Vagina (tissue), 2 donors: ENCODE data around the gene H1-8. TPM values are rescaled to one million over a fixed set of nuclear protein-coding genes. Genes with fewer than 3 reads are reported as not detected.

Experiments used
- DNase-seq, 2 donors: peaks; one replicate each; pipeline ENCODE4 v3.0.0-alpha.2; 2017; ENCODE audit errors: extremely low spot score in 2 of 2
- H3K27ac ChIP-seq: fragments of 200-600 bp; sonication (generic); one replicate; pipeline ENCODE4 v1.5.1; 2019
- H3K27me3 ChIP-seq: fragments of 200-600 bp; sonication (generic); one replicate; pipeline ENCODE4 v1.5.1; 2019
- H3K36me3 ChIP-seq, 2 donors: fragments of 200-600 bp; sonication (generic); one replicate each; pipeline ENCODE4 v1.5.1; 2017 to 2019
- H3K4me1 ChIP-seq: fragments of 200-600 bp; sonication (generic); one replicate; pipeline ENCODE4 v1.5.1; 2019
- H3K4me3 ChIP-seq, 2 donors: fragments of 200-600 bp; sonication (generic); 1 replicate in 1 of 2; 2 replicates in 1 of 2; pipeline ENCODE4 v1.5.1; 2016 to 2019
- H3K9me3 ChIP-seq: fragments of 200-600 bp; sonication (generic); one replicate; pipeline ENCODE4 v1.5.1; 2019
- POLR2A ChIP-seq, 2 donors: fragments of 450-650 bp; IDR thresholded peaks; one replicate each; pipeline ENCODE4 v1.6.1; 2017; ENCODE audit warnings: antibody characterized with exemption in 2 of 2, mild to moderate bottlenecking in 2 of 2, moderate library complexity in 2 of 2
- POLR2AphosphoS5 ChIP-seq, 2 donors: sonication (generic); formaldehyde crosslinking; IDR thresholded peaks; one replicate each; pipeline ENCODE4 v1.9.0; 2017; ENCODE audit warnings: antibody characterized with exemption in 2 of 2, mild to moderate bottlenecking in 2 of 2, low read depth in 1 of 2; ENCODE audit not compliant: insufficient read depth in 1 of 2
- intact Hi-C: fragments of 100-400 bp; cut with DNase I; formaldehyde crosslinking; loops from one replicate; pipeline ENCODE4 v1.15.1; 2023
- small RNA-seq: library from RNA; depleted of rRNA; stranded (forward); fragments of <200 nt; gene quantifications from one replicate; pipeline ENCODE3, GENCODE V24; 2016
- total RNA-seq: library from RNA; depleted of rRNA; stranded (reverse); fragments of >200 nt; gene quantifications from one replicate; pipeline ENCODE4 v1.2.3, GENCODE V29; 2016
- TF ChIP-seq, protein P1 (sequence below), 3 experiments: fragments of 450-650 bp in 2 of 3; fragments of 200-600 bp in 1 of 3; sonication (generic) in 1 of 3; IDR thresholded peaks; one replicate each; pipeline ENCODE4 v1.5.1; 2017 to 2019; ENCODE audit warnings: antibody characterized with exemption in 3 of 3, mild to moderate bottlenecking in 2 of 3, moderate library complexity in 2 of 3

H1-8 gene
- total RNA-seq, 1 donor from 2014 or later: not detected

DNA sequence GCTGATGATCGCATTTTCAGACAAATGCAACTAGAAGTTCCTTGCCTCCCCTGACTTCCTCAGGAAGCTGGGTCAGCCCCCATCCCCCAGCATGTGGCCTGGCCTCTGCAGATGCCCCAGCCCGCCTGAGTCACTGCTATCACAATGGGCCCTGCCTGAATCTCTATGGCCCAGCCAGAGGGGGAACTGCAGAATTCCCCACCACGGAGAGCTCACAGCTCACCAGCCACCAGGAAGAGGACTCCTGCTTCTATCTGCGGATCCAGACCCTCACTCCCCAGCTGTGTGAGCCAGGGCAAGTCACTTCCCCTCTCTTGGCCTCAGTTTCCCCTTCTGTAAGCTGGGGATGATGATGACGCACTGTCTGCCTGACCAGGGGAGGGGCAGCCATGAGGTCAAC lies 56.6 kb downstream of the H1-8 start:
- H3K4me3 ChIP-seq: no peak overlapping the region
- H3K4me1 ChIP-seq: peaks cover 97% of the 10 kb centered on the region
- no peaks in the 10 kb centered on the region for H3K27me3 ChIP-seq
- DNase-seq: no peak
- H3K36me3 ChIP-seq: no peaks in the 10 kb centered on the region
- peak overlapping the region; percentile 91 for H3K27ac ChIP-seq
- H3K9me3 ChIP-seq: no peaks in the 10 kb centered on the region
- TF ChIP-seq POLR2A (IDR thresholded peaks at IDR 0.05) (no peak), POLR2AphosphoS5 (IDR thresholded peaks at IDR 0.05; ENCODE audit: insufficient read depth in 1 of 2, low read depth in 1 of 2) (no peak)
- TF ChIP-seq, protein P1, sequence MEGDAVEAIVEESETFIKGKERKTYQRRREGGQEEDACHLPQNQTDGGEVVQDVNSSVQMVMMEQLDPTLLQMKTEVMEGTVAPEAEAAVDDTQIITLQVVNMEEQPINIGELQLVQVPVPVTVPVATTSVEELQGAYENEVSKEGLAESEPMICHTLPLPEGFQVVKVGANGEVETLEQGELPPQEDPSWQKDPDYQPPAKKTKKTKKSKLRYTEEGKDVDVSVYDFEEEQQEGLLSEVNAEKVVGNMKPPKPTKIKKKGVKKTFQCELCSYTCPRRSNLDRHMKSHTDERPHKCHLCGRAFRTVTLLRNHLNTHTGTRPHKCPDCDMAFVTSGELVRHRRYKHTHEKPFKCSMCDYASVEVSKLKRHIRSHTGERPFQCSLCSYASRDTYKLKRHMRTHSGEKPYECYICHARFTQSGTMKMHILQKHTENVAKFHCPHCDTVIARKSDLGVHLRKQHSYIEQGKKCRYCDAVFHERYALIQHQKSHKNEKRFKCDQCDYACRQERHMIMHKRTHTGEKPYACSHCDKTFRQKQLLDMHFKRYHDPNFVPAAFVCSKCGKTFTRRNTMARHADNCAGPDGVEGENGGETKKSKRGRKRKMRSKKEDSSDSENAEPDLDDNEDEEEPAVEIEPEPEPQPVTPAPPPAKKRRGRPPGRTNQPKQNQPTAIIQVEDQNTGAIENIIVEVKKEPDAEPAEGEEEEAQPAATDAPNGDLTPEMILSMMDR (IDR thresholded peaks at IDR 0.05): no peak
- intact Hi-C loops: no loop called here

DNA sequence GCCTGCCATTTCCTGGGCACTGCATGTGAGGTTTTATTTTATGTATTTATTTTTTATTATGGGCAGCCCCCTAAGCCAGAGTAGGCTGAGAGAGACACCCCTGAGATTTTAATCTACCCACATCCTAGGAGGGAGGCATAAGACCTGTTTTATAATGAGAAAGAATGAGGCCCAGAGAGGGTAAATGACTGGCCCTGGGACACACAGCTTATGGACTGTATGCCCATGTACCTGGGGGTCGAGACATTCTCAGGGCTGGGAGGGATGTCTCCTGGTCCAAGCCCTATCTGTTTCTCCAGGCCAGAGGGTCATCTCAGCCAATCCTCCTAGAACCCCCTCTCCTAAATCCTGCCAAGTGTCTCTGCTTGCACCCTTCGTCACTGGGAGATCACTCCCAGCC lies 57.4 kb downstream of the H1-8 start:
- Histone ChIP-seq H3K36me3 (no peaks in the 10 kb centered on the region), H3K9me3 (no peaks in the 10 kb centered on the region), H3K27me3 (no peaks in the 10 kb centered on the region), H3K27ac (peak overlapping the region; percentile 91), H3K4me3 (no peak overlapping the region), H3K4me1 (peaks cover 91% of the 10 kb centered on the region)
- intact Hi-C loops: no loop called here
- TF ChIP-seq, protein P1 (IDR thresholded peaks at IDR 0.05): no peak
- no peak for DNase-seq

Small RNA genes lying within 50 kb of the gene (small RNA-seq; reads per million reads assigned to genes)
- not detected for gene RN7SL752P

Other genes with a start within 250 kb of the H1-8 start
- not detected for gene EFCAB12, start 114.5 kb upstream of the H1-8 start, total RNA-seq
- 32.4 TPM for gene MBD4, start 103.2 kb upstream of the H1-8 start, total RNA-seq
- gene IFT122, start 103.0 kb upstream of the H1-8 start, total RNA-seq: 33.4 TPM
- not detected for gene RHO, start 14.5 kb upstream of the H1-8 start, total RNA-seq
- 96.5 TPM for gene PLXND1, start 63.5 kb downstream of the H1-8 start, total RNA-seq